Esophagus (tissue), 2 donors: ENCODE results near the gene PRKAR1B. TPM values are rescaled to one million over a fixed set of nuclear protein-coding genes. Genes with fewer than 3 reads are reported as not detected.

Experiments
- H3K27ac ChIP-seq, 2 donors: one replicate each; pipeline ENCODE4 v1.5.1; 2013; ENCODE audit warnings: low read depth in 2 of 2, mild to moderate bottlenecking in 2 of 2, inconsistent platforms in 1 of 2, low read length in 1 of 2, moderate library complexity in 1 of 2
- H3K27me3 ChIP-seq, 2 donors: one replicate each; pipeline ENCODE4 v1.6.1; 2013; ENCODE audit warnings: low read length in 2 of 2, control low read depth in 1 of 2, mild to moderate bottlenecking in 1 of 2; ENCODE audit not compliant: insufficient read depth in 2 of 2, control insufficient read depth in 1 of 2
- H3K36me3 ChIP-seq, 2 donors: one replicate each; pipeline ENCODE4 v1.6.1; 2013; ENCODE audit warnings: low read length in 1 of 2; ENCODE audit not compliant: control insufficient read depth in 2 of 2, insufficient read depth in 2 of 2
- H3K4me1 ChIP-seq, 2 donors: one replicate each; pipeline ENCODE4 v1.6.1; 2013; ENCODE audit warnings: low read length in 1 of 2; ENCODE audit not compliant: control insufficient read depth in 2 of 2, insufficient read depth in 2 of 2
- H3K4me3 ChIP-seq, 2 donors: one replicate each; pipeline ENCODE4 v1.5.1; 2013; ENCODE audit warnings: low read length in 2 of 2, mild to moderate bottlenecking in 2 of 2, low read depth in 1 of 2, moderate library complexity in 1 of 2
- H3K9me3 ChIP-seq, 2 donors: one replicate each; pipeline ENCODE4 v1.6.1; 2013; ENCODE audit warnings: mild to moderate bottlenecking in 2 of 2, low read depth in 1 of 2, low read length in 1 of 2, moderate library complexity in 1 of 2; ENCODE audit not compliant: control insufficient read depth in 2 of 2, insufficient read depth in 1 of 2
- WGBS, 2 donors: extraction: QIAGEN DNeasy Blood & Tissue Kit; methylation state at CpG; one replicate each; pipeline ENCODE4 v1.1.7; 2013; 5-methylcytosine and 5-hydroxymethylcytosine counted together
- polyA plus RNA-seq, 2 donors: library from polyadenylated mRNA; stranded (reverse); fragments of 200-250 nt; gene quantifications; one replicate each; pipeline ENCODE4 v1.2.3, GENCODE V29; 2013
- donor health status: healthy with polysubstance abuse.
- donor health status: Bipolar disorder and iron deficiency.

PRKAR1B gene
- polyA plus RNA-seq, 2 donors, result 10.4 to 10.9 TPM

DNA sequence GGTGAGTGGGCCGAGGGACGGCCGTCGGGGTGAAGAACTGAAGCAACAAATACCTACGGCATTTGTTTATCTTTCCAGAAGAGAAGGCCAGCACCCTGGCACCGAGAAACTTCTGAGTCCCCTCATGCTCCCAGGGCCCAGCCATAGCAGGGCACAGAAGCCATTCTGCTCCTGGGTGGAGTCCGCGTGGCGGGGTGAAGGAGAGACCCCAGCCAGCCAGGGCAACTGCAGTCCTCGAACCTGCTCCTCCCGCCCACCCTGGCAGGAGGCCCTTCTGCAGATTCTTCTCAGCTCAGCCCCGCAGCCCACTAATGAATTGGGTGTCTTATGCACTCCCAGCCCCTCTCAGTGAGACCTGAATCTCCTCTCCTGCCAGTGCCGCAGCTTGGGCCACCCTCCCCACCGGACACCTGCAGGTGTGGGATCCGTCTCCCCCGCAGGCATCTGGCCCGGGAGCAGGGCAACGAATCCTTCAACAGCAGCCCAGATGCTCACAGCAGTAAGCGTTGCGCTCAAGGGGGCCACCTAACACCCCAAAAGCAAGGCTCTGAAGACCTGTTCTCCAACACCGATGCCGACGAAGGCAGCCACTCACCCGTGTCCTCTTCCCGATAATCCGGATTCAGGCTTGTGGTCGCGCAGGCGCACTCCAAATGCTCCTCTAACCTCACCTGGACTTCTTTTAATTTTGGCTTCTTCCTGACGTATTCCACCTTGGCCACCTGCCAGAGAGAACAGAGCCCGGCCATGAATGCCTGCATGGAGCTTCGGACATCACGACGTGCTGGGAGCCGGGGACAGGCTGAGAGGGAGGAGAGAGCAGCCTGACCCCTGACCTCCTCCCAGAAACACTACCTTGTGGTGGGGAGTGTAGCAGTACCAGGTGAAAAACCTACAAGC is 226.3 kb downstream of the PRKAR1B start:
- 89 to 91% methylated on average over 35 of the region's 35 CpGs for WGBS, 2 donors
- H3K4me1 ChIP-seq, result peaks cover 0 to 5% of the 10 kb centered on the region in 2 donors
- H3K27me3 ChIP-seq, result no peaks in the 10 kb centered on the region
- no peak overlapping the region for H3K27ac ChIP-seq
- H3K36me3 ChIP-seq, result peaks cover 0 to 20% of the 10 kb centered on the region in 2 donors
- no peaks in the 10 kb centered on the region for H3K9me3 ChIP-seq
- H3K4me3 ChIP-seq, result no peak overlapping the region

DNA sequence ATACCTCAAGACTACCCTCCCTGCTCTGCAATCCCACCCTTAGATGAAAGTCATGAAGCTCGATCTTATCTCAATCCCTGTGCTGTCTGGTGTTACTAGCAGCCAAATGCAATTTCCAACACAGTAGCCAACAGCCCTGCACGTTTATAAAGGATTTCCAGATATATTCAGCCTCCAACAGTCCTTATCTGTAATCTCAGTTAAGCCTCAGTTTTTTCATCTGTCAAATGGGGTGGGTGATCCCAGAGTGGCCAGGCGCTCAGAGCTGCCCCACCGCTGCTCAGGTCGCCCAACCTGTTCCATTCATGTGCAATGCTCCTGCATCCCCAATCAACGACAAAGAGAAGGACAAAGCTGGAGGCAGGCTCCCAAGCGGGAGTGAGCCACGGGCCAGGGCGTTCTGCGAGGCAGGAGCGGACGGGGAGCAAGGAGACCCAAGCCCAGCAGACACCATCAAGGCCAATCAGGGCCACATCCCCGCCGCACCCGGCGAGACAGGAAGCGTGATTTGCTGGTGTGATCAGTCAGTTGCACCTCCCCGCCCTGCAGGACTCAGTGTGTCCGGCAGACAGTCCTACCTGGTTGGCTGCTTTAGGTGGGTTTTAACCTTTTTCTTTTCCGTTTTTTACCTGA is 227.1 kb downstream of the PRKAR1B start:
- peaks cover 0 to 5% of the 10 kb centered on the region in 2 donors for H3K4me1 ChIP-seq
- no peak overlapping the region for H3K4me3 ChIP-seq
- H3K36me3 ChIP-seq, result peaks cover 0 to 20% of the 10 kb centered on the region in 2 donors
- H3K27ac ChIP-seq, result no peak overlapping the region
- 92 to 94% methylated on average over 20 of the region's 20 CpGs for WGBS, 2 donors
- H3K27me3 ChIP-seq, result no peaks in the 10 kb centered on the region
- H3K9me3 ChIP-seq, result no peaks in the 10 kb centered on the region

Other genes starting within 250 kb of the PRKAR1B start
- 1 to 10 TPM; 5.5 to 6.1 TPM for gene PDGFA, start 207.4 kb downstream of the PRKAR1B start, polyA plus RNA-seq
- gene DNAAF5, start 582 bp downstream of the PRKAR1B start, polyA plus RNA-seq, result 10 to 100 TPM in 1 of 2 donors, 1 to 10 TPM in 1; 7.8 to 14.6 TPM
- 10 to 100 TPM; 54.7 to 91.6 TPM for gene SUN1, start 105.2 kb upstream of the PRKAR1B start, polyA plus RNA-seq
- 10 to 100 TPM; 43.2 to 44.5 TPM for gene GET4, start 149.3 kb upstream of the PRKAR1B start, polyA plus RNA-seq
- 10 to 100 TPM in 1 of 2 donors, 1 to 10 TPM in 1; 5.8 to 25.7 TPM for gene ADAP1, start 227.4 kb upstream of the PRKAR1B start, polyA plus RNA-seq
- gene COX19, start 248.3 kb upstream of the PRKAR1B start, polyA plus RNA-seq, result 1 to 10 TPM; 4.1 to 5.5 TPM